A673 (cell line): ENCODE measurements around the gene NUB1. TPM values are rescaled to one million over a fixed set of nuclear protein-coding genes. Genes with fewer than 3 reads are reported as not detected.

Source experiments
- BruUV-seq: library from RNA; stranded (reverse); fragments of 400-500 nt; replicated peaks from 2 replicates; lab custom pipeline; 2021; lab: Mats Ljungman, UMichigan
- CTCF ChIA-PET: fragments of 300-600 bp; sonication (Branson Sonifier 250); formaldehyde crosslinking; loops from one replicate; lab custom pipeline; 2022; ENCODE audit warnings: antibody characterized with exemption; lab: Charles Lee
- POLR2A ChIA-PET: fragments of 300-600 bp; sonication (Branson Sonifier 250); formaldehyde crosslinking; loops from one replicate; lab custom pipeline; 2022; ENCODE audit warnings: antibody characterized with exemption; ENCODE audit not compliant: low non-redundant PET; lab: Charles Lee
- DNase-seq: peaks from one replicate; pipeline ENCODE4 v3.0.0-alpha.2; 2015; ENCODE audit warnings: low spot score
- H3K27ac ChIP-seq: fragments of 200-600 bp; sonication (generic); 2 replicates; pipeline ENCODE4 v1.5.1; 2016; ENCODE audit warnings: mixed run types, low read depth, mild to moderate bottlenecking, mixed read lengths, antibody characterized with exemption, low read length; ENCODE audit not compliant: poor library complexity, severe bottlenecking
- H3K27me3 ChIP-seq: fragments of 200-600 bp; sonication (generic); replicated peaks from 2 replicates; pipeline ENCODE4 v1.6.1; 2017; ENCODE audit warnings: mixed run types, low read depth, mild to moderate bottlenecking, mixed read lengths, antibody characterized with exemption, low read length; ENCODE audit not compliant: insufficient read depth, poor library complexity
- H3K36me3 ChIP-seq: fragments of 200-600 bp; sonication (generic); 2 replicates; pipeline ENCODE4 v1.6.1; 2016; ENCODE audit warnings: mixed run types, mild to moderate bottlenecking, mixed read lengths, antibody characterized with exemption, low read length; ENCODE audit not compliant: insufficient read depth, poor library complexity, severe bottlenecking
- H3K4me1 ChIP-seq: fragments of 200-600 bp; sonication (generic); 2 replicates; pipeline ENCODE4 v1.6.1; 2017; ENCODE audit warnings: mixed run types, mild to moderate bottlenecking, mixed read lengths, antibody characterized with exemption, low read length; ENCODE audit not compliant: insufficient read depth, poor library complexity, severe bottlenecking
- H3K4me3 ChIP-seq: fragments of 200-600 bp; sonication (generic); 2 replicates; pipeline ENCODE4 v1.5.1; 2016; ENCODE audit warnings: low read depth, mixed run types, mild to moderate bottlenecking, mixed read lengths, low read length; ENCODE audit not compliant: poor library complexity, severe bottlenecking
- H3K9me3 ChIP-seq: fragments of 200-600 bp; sonication (generic); 2 replicates; pipeline ENCODE4 v1.6.1; 2016; ENCODE audit warnings: mixed run types, low read depth, mild to moderate bottlenecking, mixed read lengths, antibody characterized with exemption, low read length; ENCODE audit not compliant: poor library complexity, severe bottlenecking
- CTCF ChIP-seq: fragments of 300-800, 200-600 bp; sonication (generic); conservative IDR thresholded peaks from 2 replicates; pipeline ENCODE4 v1.5.1; 2017; ENCODE audit warnings: low read depth, mild to moderate bottlenecking, antibody characterized with exemption, low read length, moderate library complexity, mixed read lengths
- EZH2 ChIP-seq: fragments of 200-600 bp; sonication (generic); IDR thresholded peaks from 2 replicates; pipeline ENCODE4 v1.6.1; 2017; ENCODE audit warnings: borderline replicate concordance, low read depth, mild to moderate bottlenecking, mixed read lengths, antibody characterized with exemption, low read length; ENCODE audit not compliant: poor library complexity, severe bottlenecking
- intact Hi-C: fragments of 100-400 bp; cut with micrococcal nuclease; formaldehyde crosslinking; loops from one replicate; pipeline ENCODE4 v1.10.0; 2022; ENCODE audit not compliant: unreplicated experiment
- total RNA-seq: library from RNA; stranded (reverse); gene quantifications from 2 replicates; pipeline ENCODE4 v1.2.3, GENCODE V29; 2021

NUB1 gene
- total RNA-seq, 1 experiment from 2014 or later = 36.9 TPM

GRCh38 chr7:151334628-151335027, 7.0 kb upstream of the NUB1 start:
- POLR2A ChIA-PET = no interaction called here
- DNase-seq = no peak
- Histone ChIP-seq H3K36me3 (no peaks in the 10 kb centered on the region), H3K4me3 (no peak overlapping the region), H3K4me1 (no peaks in the 10 kb centered on the region), H3K27me3 (no peaks in the 10 kb centered on the region), H3K27ac (no peak overlapping the region), H3K9me3 (no peaks in the 10 kb centered on the region)
- TF ChIP-seq EZH2 = no peak
- no peak for TF ChIP-seq CTCF
- CTCF ChIA-PET = no interaction called here
- intact Hi-C loops = no loop called here
- BruUV-seq = no TSS peak

- Histone ChIP-seq H3K4me3 (no peak overlapping the region), H3K27me3 (no peaks in the 10 kb centered on the region), H3K4me1 (no peaks in the 10 kb centered on the region), H3K27ac (no peak overlapping the region), H3K9me3 (no peaks in the 10 kb centered on the region), H3K36me3 (no peaks in the 10 kb centered on the region)
- no TSS peak for BruUV-seq
- intact Hi-C loops = no loop called here
- CTCF ChIA-PET = no interaction called here
- DNase-seq = no peak
- POLR2A ChIA-PET = no interaction called here
- TF ChIP-seq CTCF = no peak
- TF ChIP-seq EZH2 = no peak
Observed at GRCh38 chr7:151336027-151336708, 5.4 kb upstream of the NUB1 start.

GRCh38 chr7:151337346-151337745, 4.3 kb upstream of the NUB1 start:
- CTCF ChIA-PET = no interaction called here

More at GRCh38 chr7:151337346-151337745, 4.3 kb upstream of the NUB1 start:
- no peaks in the 10 kb centered on the region for H3K27me3 ChIP-seq
- no peaks in the 10 kb centered on the region for H3K4me1 ChIP-seq
- POLR2A ChIA-PET = no interaction called here
- H3K27ac ChIP-seq = no peak overlapping the region
- H3K9me3 ChIP-seq = no peaks in the 10 kb centered on the region
- TF ChIP-seq CTCF (no peak), EZH2 (no peak)
- H3K4me3 ChIP-seq = no peak overlapping the region
- no TSS peak for BruUV-seq
- intact Hi-C loops = no loop called here
- H3K36me3 ChIP-seq = no peaks in the 10 kb centered on the region
- no peak for DNase-seq
